HG03097 (cell line): ENCODE results near the gene RGS6.

Experiments used
- ATAC-seq: cut with Tn5 transposase; IDR thresholded peaks from one replicate; pipeline ENCODE4 v1.9.1; 2021; ENCODE audit not compliant: unreplicated experiment, low FRiP score

RGS6 gene

GRCh38 chr14:72479461-72479931 is 547.3 kb downstream of the RGS6 start:
- no peak for ATAC-seq

- no peak for ATAC-seq
These were observed 548.4 kb downstream of the RGS6 start for GRCh38 chr14:72480464-72481243.

- ATAC-seq = no peak
These were observed 551.1 kb downstream of the RGS6 start for GRCh38 chr14:72483311-72483710.

- no peak for ATAC-seq
These were observed 553.5 kb downstream of the RGS6 start for GRCh38 chr14:72485695-72486094.

GRCh38 chr14:72488514-72488913 is 556.3 kb downstream of the RGS6 start:
- no peak for ATAC-seq

GRCh38 chr14:72492196-72492595 is 560.0 kb downstream of the RGS6 start:
- ATAC-seq = no peak

- ATAC-seq = no peak
These were observed 563.4 kb downstream of the RGS6 start for GRCh38 chr14:72495668-72496067.

GRCh38 chr14:72498646-72499045 is 566.4 kb downstream of the RGS6 start:
- no peak for ATAC-seq

- no peak for ATAC-seq
These were observed 567.5 kb downstream of the RGS6 start for GRCh38 chr14:72499746-72500145.

- no peak for ATAC-seq
These were observed 568.1 kb downstream of the RGS6 start for GRCh38 chr14:72500234-72500838.

GRCh38 chr14:72501439-72501838 is 569.2 kb downstream of the RGS6 start:
- ATAC-seq = no peak

- no peak for ATAC-seq
These were observed 571.0 kb downstream of the RGS6 start for GRCh38 chr14:72503271-72503670.

GRCh38 chr14:72503696-72504368 is 571.6 kb downstream of the RGS6 start:
- ATAC-seq = no peak

- no peak for ATAC-seq
These were observed 578.3 kb downstream of the RGS6 start for GRCh38 chr14:72510566-72510965.

GRCh38 chr14:72512281-72512680 is 580.1 kb downstream of the RGS6 start:
- ATAC-seq = no peak

- no peak for ATAC-seq
These were observed 580.7 kb downstream of the RGS6 start for GRCh38 chr14:72512925-72513324.

- no peak for ATAC-seq
These were observed 581.1 kb downstream of the RGS6 start for GRCh38 chr14:72513346-72513745.

GRCh38 chr14:72513965-72514659 is 581.9 kb downstream of the RGS6 start:
- ATAC-seq = no peak

- ATAC-seq = no peak
These were observed 582.4 kb downstream of the RGS6 start for GRCh38 chr14:72514660-72515025.

- no peak for ATAC-seq
These were observed 583.8 kb downstream of the RGS6 start for GRCh38 chr14:72515779-72516770.
